SU-DHL-6 (cell line): Measurements from ENCODE around the gene DDR2.

ENCODE experiments used
- EZH2phosphoT487 ChIP-seq: fragments of 200-600 bp; sonication (generic), shearing (Covaris generic); conservative IDR thresholded peaks from 2 replicates; pipeline ENCODE4 v1.6.1; 2018; ENCODE audit warnings: mild to moderate bottlenecking, antibody characterized with exemption, low read length, moderate library complexity, mixed read lengths
- TF ChIP-seq, protein P1 (sequence below): fragments of 200-600 bp; sonication (generic); IDR thresholded peaks from one replicate; pipeline ENCODE4 v1.5.1; 2017; ENCODE audit warnings: antibody characterized with exemption, mild to moderate bottlenecking, low read length, moderate library complexity; ENCODE audit not compliant: insufficient read depth, poor library complexity, severe bottlenecking

DNA sequence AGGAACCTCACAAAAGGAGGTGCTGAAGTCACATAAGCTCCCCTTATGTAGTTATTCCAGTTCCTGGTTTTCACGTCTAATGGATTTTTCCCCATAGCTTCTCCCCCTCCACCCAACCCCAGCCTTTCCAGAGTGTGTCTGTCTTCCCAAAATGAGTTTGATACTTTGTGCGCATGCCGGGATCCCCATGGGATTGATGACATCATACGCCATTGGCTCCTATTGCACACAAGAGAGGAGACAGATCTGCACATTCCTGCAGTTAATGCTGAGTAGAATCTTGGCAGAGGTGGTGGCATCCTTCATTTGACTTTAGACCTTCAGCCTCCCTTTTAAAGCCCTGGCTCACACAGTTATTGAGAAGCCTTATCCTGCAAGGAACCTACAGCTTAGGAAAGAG is 71.4 kb downstream of the DDR2 start:
- TF ChIP-seq, protein P1, sequence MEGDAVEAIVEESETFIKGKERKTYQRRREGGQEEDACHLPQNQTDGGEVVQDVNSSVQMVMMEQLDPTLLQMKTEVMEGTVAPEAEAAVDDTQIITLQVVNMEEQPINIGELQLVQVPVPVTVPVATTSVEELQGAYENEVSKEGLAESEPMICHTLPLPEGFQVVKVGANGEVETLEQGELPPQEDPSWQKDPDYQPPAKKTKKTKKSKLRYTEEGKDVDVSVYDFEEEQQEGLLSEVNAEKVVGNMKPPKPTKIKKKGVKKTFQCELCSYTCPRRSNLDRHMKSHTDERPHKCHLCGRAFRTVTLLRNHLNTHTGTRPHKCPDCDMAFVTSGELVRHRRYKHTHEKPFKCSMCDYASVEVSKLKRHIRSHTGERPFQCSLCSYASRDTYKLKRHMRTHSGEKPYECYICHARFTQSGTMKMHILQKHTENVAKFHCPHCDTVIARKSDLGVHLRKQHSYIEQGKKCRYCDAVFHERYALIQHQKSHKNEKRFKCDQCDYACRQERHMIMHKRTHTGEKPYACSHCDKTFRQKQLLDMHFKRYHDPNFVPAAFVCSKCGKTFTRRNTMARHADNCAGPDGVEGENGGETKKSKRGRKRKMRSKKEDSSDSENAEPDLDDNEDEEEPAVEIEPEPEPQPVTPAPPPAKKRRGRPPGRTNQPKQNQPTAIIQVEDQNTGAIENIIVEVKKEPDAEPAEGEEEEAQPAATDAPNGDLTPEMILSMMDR, result no peak
- TF ChIP-seq EZH2phosphoT487, result no peak
